GM21723 (cell line): ENCODE data around the gene NAIP.
"Not testable (repeated sequence)": the region's sequence is repeated elsewhere in the genome, so short reads cannot be mapped to it uniquely, and the experiment has no call there.

Experiments
- ATAC-seq: cut with Tn5 transposase; IDR thresholded peaks from one replicate; pipeline ENCODE4 v1.9.1; 2021; ENCODE audit warnings: mild to moderate bottlenecking, moderate library complexity; ENCODE audit not compliant: unreplicated experiment

NAIP gene

DNA sequence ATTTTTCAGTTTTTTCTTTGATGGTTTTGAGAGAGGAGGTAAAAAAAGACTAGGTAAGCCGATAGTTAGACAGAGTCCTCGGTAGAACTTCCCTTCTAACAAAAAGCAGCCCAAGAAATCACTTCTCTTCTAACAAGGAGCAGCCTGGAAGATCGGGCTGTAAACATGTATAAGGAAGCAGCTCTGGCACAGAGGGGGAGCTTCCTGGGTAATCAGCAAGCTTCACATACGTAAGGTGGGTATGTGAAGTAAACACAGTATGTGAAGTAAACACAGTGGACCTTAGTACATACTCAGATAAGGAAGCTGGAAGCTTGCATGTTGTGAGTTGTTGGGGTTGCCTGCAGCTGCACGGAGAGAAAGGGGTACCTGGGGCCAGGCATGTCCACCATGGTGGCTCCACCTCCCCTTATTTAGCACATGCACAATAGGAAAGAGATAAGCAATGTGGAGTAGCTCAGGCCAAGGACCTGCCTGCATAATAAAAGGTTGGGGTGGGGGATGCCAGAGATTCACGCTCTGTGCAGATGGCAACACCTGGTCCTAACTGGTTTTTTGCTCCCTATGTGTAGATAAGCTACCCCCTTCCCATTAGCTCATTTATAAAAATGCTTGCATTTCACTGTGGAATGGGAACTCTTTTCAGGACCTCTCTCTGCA is 93.3 kb downstream of the NAIP start:
- ATAC-seq, result not testable (repeated sequence)

- peak; percentile 45 for ATAC-seq
Observed at GRCh38 chr5:70925211-70925562, 100.0 kb downstream of the NAIP start.
